GM12878 (cell line): ENCODE data around the gene ALG12. TPM values are rescaled to one million over a fixed set of nuclear protein-coding genes. Genes with fewer than 3 reads are reported as not detected.
A peak's percentile ranks its signal among the peaks of the same experiment; 100 is the strongest.

Source experiments
- ATF7 ChIP-seq: fragments of 450-650 bp; IDR thresholded peaks from 2 replicates; pipeline ENCODE4 v1.6.1; 2016; ENCODE audit warnings: low read depth, mild to moderate bottlenecking
- BCL11A ChIP-seq: IDR thresholded peaks from 2 replicates; pipeline ENCODE4 v1.6.1; 2011; ENCODE audit warnings: low read depth, low read length
- BRCA1 ChIP-seq: IDR thresholded peaks from 2 replicates; pipeline ENCODE4 v1.6.1; 2011; ENCODE audit warnings: low read depth, low read length, improper control_type of control experiment
- GABPA ChIP-seq: IDR thresholded peaks from 2 replicates; pipeline ENCODE4 v1.6.1; 2014; ENCODE audit warnings: antibody characterized with exemption, low read depth, mild to moderate bottlenecking, inconsistent platforms
- GATAD2B ChIP-seq: fragments of 450-650 bp; conservative IDR thresholded peaks from 2 replicates; pipeline ENCODE4 v1.6.1; 2017; ENCODE audit warnings: low read depth, mild to moderate bottlenecking, moderate library complexity
- IKZF1 ChIP-seq: fragments of 450-650 bp; conservative IDR thresholded peaks from 2 replicates; pipeline ENCODE4 v1.6.1; 2017; ENCODE audit warnings: antibody characterized with exemption, mild to moderate bottlenecking
- IKZF2 ChIP-seq, 2 experiments: fragments of 450-650 bp; IDR thresholded peaks; 2 replicates each; pipeline ENCODE4 v1.6.1; 2017; ENCODE audit warnings: mild to moderate bottlenecking in 2 of 2, moderate library complexity in 2 of 2
- NR2C2 ChIP-seq: IDR thresholded peaks from 2 replicates; pipeline ENCODE4 v1.6.1; 2011; ENCODE audit warnings: borderline replicate concordance, low read depth; ENCODE audit not compliant: control insufficient read depth, insufficient read length
- RB1 ChIP-seq: fragments of 450-650 bp; formaldehyde crosslinking; IDR thresholded peaks from 2 replicates; pipeline ENCODE4 v1.6.1; 2017; ENCODE audit warnings: mild to moderate bottlenecking, borderline replicate concordance
- STAT3 ChIP-seq: IDR thresholded peaks from 2 replicates; pipeline ENCODE4 v1.6.1; 2011; ENCODE audit warnings: low read depth, low read length, improper control_type of control experiment
- TCF3 ChIP-seq: IDR thresholded peaks from 2 replicates; pipeline ENCODE4 v1.6.1; 2012; ENCODE audit warnings: low read depth, mild to moderate bottlenecking, low read length, borderline replicate concordance; ENCODE audit not compliant: insufficient read depth
- ZNF217 ChIP-seq: fragments of 450-650 bp; IDR thresholded peaks from 2 replicates; pipeline ENCODE4 v1.6.1; 2017; ENCODE audit warnings: antibody characterized with exemption, mild to moderate bottlenecking
- polyA plus RNA-seq, 11 experiments: library from polyadenylated mRNA; depleted of rRNA in 4 of 11; unstranded in 6 of 11; stranded (reverse) in 5 of 11; fragments of >200 nt; fragmentation: Nextera tagmentation in 4 of 11; fragmentation: Illumina TruSeq in 1 of 11; extraction: Ambion mirVana in 4 of 11; extraction: Trizol in 1 of 11; gene quantifications; 1 replicate in 1 of 11; 2 replicates in 10 of 11; pipeline versions ENCODE4 v1.2.1 to v1.2.3, GENCODE V29; 2011 to 2016; ENCODE audit warnings: inconsistent platforms in 2 of 11, missing spikeins in 2 of 11, low read depth in 1 of 11
- total RNA-seq, 4 experiments: library from RNA; depleted of rRNA in 3 of 4; stranded (reverse); fragments of >200 nt in 3 of 4; fragmentation: Illumina TruSeq in 1 of 4; extraction: Trizol in 1 of 4; gene quantifications; 2 replicates each; pipeline versions ENCODE4 v1.2.1 to v1.2.3, GENCODE V29; 2013 to 2021
- TF ChIP-seq, protein P1 (sequence below): IDR thresholded peaks from 2 replicates; pipeline ENCODE4 v1.6.1; 2011; ENCODE audit warnings: borderline replicate concordance, low read depth, mild to moderate bottlenecking, moderate library complexity, low read length; ENCODE audit not compliant: insufficient read depth, poor library complexity, severe bottlenecking

The ALG12 gene
- total and polyA plus RNA-seq, 10 of the 15 experiments (the other 5 are each of a cell fraction or from before 2014, with no cell fraction given): 0.22 to 23.4 (median 6.6) TPM

DNA sequence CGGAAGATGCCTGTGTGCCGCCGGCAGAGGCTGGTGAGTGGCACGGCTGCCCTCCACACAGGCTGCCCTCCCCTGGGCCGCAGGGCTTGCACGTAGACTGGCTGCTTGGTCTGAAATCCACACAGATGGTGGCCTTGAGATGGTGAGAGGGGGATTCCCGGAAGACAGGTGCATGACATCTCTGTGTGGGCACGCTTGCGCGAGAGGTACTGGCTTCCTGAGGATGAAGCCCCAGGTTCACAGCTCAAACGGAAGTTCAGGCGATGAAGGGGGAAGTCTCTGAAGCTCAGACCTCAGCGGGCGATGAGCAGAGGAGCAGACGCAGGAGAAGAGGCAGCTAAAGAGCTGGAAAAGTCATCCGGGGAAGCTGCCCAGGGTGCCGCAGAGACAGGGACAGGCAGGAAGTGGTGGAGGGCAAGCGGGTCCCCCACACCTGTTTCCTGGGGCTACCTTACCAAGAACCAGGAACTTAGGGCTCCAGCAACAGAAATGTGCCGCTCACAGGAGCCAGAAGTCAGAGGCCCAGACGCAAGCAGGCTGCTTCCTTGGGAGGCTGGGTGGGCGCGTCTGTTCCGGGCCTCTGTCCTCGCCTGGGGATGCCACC is 7.4 kb upstream of the ALG12 start (continued):
- TF ChIP-seq ZNF217: peak; percentile 48; the same call in 1 of the 2 replicates
- 0 out of 2 replicates have a peak, but pooled peaks have one; percentile 53 for TF ChIP-seq TCF3
- TF ChIP-seq, protein P1, sequence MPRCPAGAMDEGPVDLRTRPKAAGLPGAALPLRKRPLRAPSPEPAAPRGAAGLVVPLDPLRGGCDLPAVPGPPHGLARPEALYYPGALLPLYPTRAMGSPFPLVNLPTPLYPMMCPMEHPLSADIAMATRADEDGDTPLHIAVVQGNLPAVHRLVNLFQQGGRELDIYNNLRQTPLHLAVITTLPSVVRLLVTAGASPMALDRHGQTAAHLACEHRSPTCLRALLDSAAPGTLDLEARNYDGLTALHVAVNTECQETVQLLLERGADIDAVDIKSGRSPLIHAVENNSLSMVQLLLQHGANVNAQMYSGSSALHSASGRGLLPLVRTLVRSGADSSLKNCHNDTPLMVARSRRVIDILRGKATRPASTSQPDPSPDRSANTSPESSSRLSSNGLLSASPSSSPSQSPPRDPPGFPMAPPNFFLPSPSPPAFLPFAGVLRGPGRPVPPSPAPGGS: no peak
- no peak for TF ChIP-seq NR2C2
- peak; percentile 48 to 54 for TF ChIP-seq IKZF2 (IDR thresholded peaks at IDR 0.05)
- peak; percentile 58 for TF ChIP-seq IKZF1
- no peak for TF ChIP-seq BCL11A
- TF ChIP-seq STAT3: no peak
- 0 out of 2 replicates have a peak, but pooled peaks have one; percentile 58 for TF ChIP-seq GATAD2B
- no peak for TF ChIP-seq RB1
- peak; percentile 70; the same call in 1 of the 2 replicates for TF ChIP-seq GABPA
- TF ChIP-seq ATF7: 0 out of 2 replicates have a peak, but pooled peaks have one; percentile 16
- no peak for TF ChIP-seq BRCA1
